IMR-90 (cell line): Measurements from ENCODE around the gene TP63. TPM values are rescaled to one million over a fixed set of nuclear protein-coding genes. Genes with fewer than 3 reads are reported as not detected.

Experiments used
- ATAC-seq: fragments of 200-7000 bp; cut with Tn5 transposase; 2 replicates; pipeline ENCODE4 v1.9.1; 2020; ENCODE audit warnings: low read depth, mild to moderate bottlenecking, moderate library complexity
- BruUV-seq: library from RNA; stranded (reverse); fragments of 400-500 nt; replicated peaks from 2 replicates; lab custom pipeline; 2021; lab: Mats Ljungman, UMichigan
- CTCF ChIA-PET: fragments of 300-600 bp; formaldehyde crosslinking; extraction: SDS; loops from one replicate; lab custom pipeline; 2021; ENCODE audit warnings: antibody characterized with exemption; lab: Yijun Ruan, JAX
- POLR2A ChIA-PET: fragments of 300-600 bp; sonication (Branson Sonifier 250); formaldehyde crosslinking; loops from one replicate; lab custom pipeline; 2022; ENCODE audit warnings: antibody characterized with exemption; ENCODE audit not compliant: unreplicated experiment; lab: Charles Lee
- DNase-seq: peaks from one replicate; pipeline ENCODE4 v3.0.0; 2013
- H2AFZ ChIP-seq: replicated peaks from 2 replicates; pipeline ENCODE3; 2013; ENCODE audit warnings: low read length, mild to moderate bottlenecking; ENCODE audit not compliant: poor library complexity
- H2AK5ac ChIP-seq: 2 replicates; pipeline ENCODE4 v1.6.1; 2013; ENCODE audit warnings: low read depth, low read length, inconsistent platforms
- H2AK9ac ChIP-seq: replicated peaks from 2 replicates; pipeline ENCODE3; 2013; ENCODE audit warnings: mild to moderate bottlenecking, low read depth, low read length, moderate library complexity; ENCODE audit not compliant: poor library complexity
- H2BK120ac ChIP-seq: 2 replicates; pipeline ENCODE4 v1.6.1; 2013; ENCODE audit warnings: low read depth, low read length, inconsistent platforms
- H2BK15ac ChIP-seq: 3 replicates; pipeline ENCODE4 v1.6.1; 2013; ENCODE audit warnings: low read depth, low read length, inconsistent platforms
- H2BK20ac ChIP-seq: 2 replicates; pipeline ENCODE4 v1.6.1; 2013; ENCODE audit warnings: low read depth, mild to moderate bottlenecking, inconsistent platforms, low read length, moderate library complexity
- H2BK5ac ChIP-seq: 2 replicates; pipeline ENCODE4 v1.6.1; 2013; ENCODE audit warnings: mild to moderate bottlenecking, low read depth, low read length, inconsistent platforms; ENCODE audit not compliant: poor library complexity, severe bottlenecking
- H3K14ac ChIP-seq: replicated peaks from 2 replicates; pipeline ENCODE4 v1.6.1; 2013; ENCODE audit warnings: low read depth, low read length, inconsistent platforms
- H3K18ac ChIP-seq: 2 replicates; pipeline ENCODE4 v1.6.1; 2013; ENCODE audit warnings: low read depth, low read length, control low read depth
- H3K23ac ChIP-seq: 2 replicates; pipeline ENCODE4 v1.6.1; 2013; ENCODE audit warnings: low read depth, low read length, inconsistent platforms
- H3K27ac ChIP-seq: 2 replicates; pipeline ENCODE4 v1.5.1; 2013; ENCODE audit warnings: mild to moderate bottlenecking, control low read depth, low read length; ENCODE audit not compliant: insufficient read depth
- H3K27me3 ChIP-seq: 2 replicates; pipeline ENCODE4 v1.6.1; 2013; ENCODE audit warnings: low read length; ENCODE audit not compliant: control insufficient read depth, insufficient read depth
- H3K36me3 ChIP-seq: 2 replicates; pipeline ENCODE4 v1.6.1; 2013; ENCODE audit warnings: low read length, mixed read lengths; ENCODE audit not compliant: control insufficient read depth, insufficient read depth
- H3K4ac ChIP-seq: 2 replicates; pipeline ENCODE4 v1.6.1; 2013; ENCODE audit warnings: low read depth, low read length, inconsistent platforms
- H3K4me1 ChIP-seq: 2 replicates; pipeline ENCODE4 v1.6.1; 2013; ENCODE audit warnings: low read length, mixed read lengths; ENCODE audit not compliant: control insufficient read depth, insufficient read depth
- H3K4me2 ChIP-seq: 2 replicates; pipeline ENCODE4 v1.6.1; 2013; ENCODE audit warnings: low read depth, mild to moderate bottlenecking, control low read depth, low read length, moderate library complexity
- H3K4me3 ChIP-seq: 2 replicates; pipeline ENCODE4 v1.5.1; 2013; ENCODE audit warnings: low read depth, mild to moderate bottlenecking, control low read depth, low read length, moderate library complexity; ENCODE audit not compliant: insufficient read depth
- H3K56ac ChIP-seq: 2 replicates; pipeline ENCODE4 v1.6.1; 2013; ENCODE audit warnings: low read length, inconsistent platforms; ENCODE audit not compliant: insufficient read depth; ENCODE audit errors: extremely low read depth
- H3K79me1 ChIP-seq, 2 experiments: 2 replicates each; pipeline ENCODE4 v1.6.1; 2013; ENCODE audit warnings: low read length in 2 of 2, inconsistent platforms in 1 of 2, low read depth in 1 of 2
- H3K9ac ChIP-seq: 2 replicates; pipeline ENCODE4 v1.6.1; 2013; ENCODE audit warnings: low read depth, low read length, control low read depth
- H3K9me1 ChIP-seq: 2 replicates; pipeline ENCODE4 v1.6.1; 2013; ENCODE audit warnings: low read length, inconsistent platforms; ENCODE audit not compliant: insufficient read depth
- H3K9me3 ChIP-seq: 2 replicates; pipeline ENCODE4 v1.6.1; 2013; ENCODE audit warnings: low read length; ENCODE audit not compliant: control insufficient read depth, insufficient read depth
- H4K20me1 ChIP-seq: 2 replicates; pipeline ENCODE4 v1.6.1; 2013; ENCODE audit warnings: low read length, inconsistent platforms; ENCODE audit not compliant: insufficient read depth
- H4K5ac ChIP-seq: 2 replicates; pipeline ENCODE4 v1.6.1; 2013; ENCODE audit warnings: mild to moderate bottlenecking, low read depth, low read length, control low read depth
- H4K8ac ChIP-seq, 2 experiments: 2 replicates each; pipeline ENCODE4 v1.6.1; 2013; ENCODE audit warnings: low read depth in 2 of 2, low read length in 2 of 2, control low read depth in 1 of 2, inconsistent platforms in 1 of 2
- H4K91ac ChIP-seq: 2 replicates; pipeline ENCODE4 v1.6.1; 2013; ENCODE audit warnings: low read depth, low read length, inconsistent platforms; ENCODE audit not compliant: insufficient read depth
- ELK1 ChIP-seq: fragments of 150-350 bp; IDR thresholded peaks from 2 replicates; pipeline ENCODE4 v1.6.1; 2016; ENCODE audit warnings: low read depth, mild to moderate bottlenecking, low read length, moderate library complexity, borderline replicate concordance
- MAZ ChIP-seq: IDR thresholded peaks from 2 replicates; pipeline ENCODE4 v1.6.1; 2012; ENCODE audit warnings: low read depth, mild to moderate bottlenecking, low read length, improper control_type of control experiment, moderate library complexity, borderline replicate concordance
- NFE2L2 ChIP-seq: fragments of 150-350 bp; IDR thresholded peaks from 2 replicates; pipeline ENCODE4 v1.6.1; 2016; ENCODE audit warnings: low read depth, mild to moderate bottlenecking, low read length
- WGBS, 2 experiments: methylation state at CpG; one replicate each; pipeline versions ENCODE4 v1.1.5 to v1.1.7; 2013; ENCODE audit warnings: missing lambda C conversion rate in 2 of 2; ENCODE audit not compliant: insufficient read length in 1 of 2; ENCODE audit errors: extremely low coverage in 2 of 2; 5-methylcytosine and 5-hydroxymethylcytosine counted together
- dilution Hi-C: fragments of 300-500 bp; cut with HindIII; formaldehyde crosslinking; loops from one replicate; pipeline ENCODE4 v1.14.3; 2018; ENCODE audit warnings: low sequenced_read_pairs; ENCODE audit not compliant: unreplicated experiment
- in situ Hi-C: fragments of 300-500 bp; cut with MboI; formaldehyde crosslinking; loops from 3 replicates; pipeline ENCODE4 v1.14.3; 2019; ENCODE audit warnings: low sequenced_read_pairs, inconsistent platforms, mixed read lengths
- intact Hi-C: fragments of 100-400 bp; cut with micrococcal nuclease; formaldehyde crosslinking; loops from 2 replicates; pipeline ENCODE4 v1.10.0; 2022
- polyA plus RNA-seq, 3 experiments: library from polyadenylated mRNA; depleted of rRNA; stranded (reverse); fragments of >200 nt; gene quantifications; 2 replicates each; pipeline ENCODE4 v1.2.3, GENCODE V29; 2012; ENCODE audit warnings: low replicate concordance in 1 of 3
- total RNA-seq: library from RNA; depleted of rRNA; stranded (reverse); fragments of >200 nt; gene quantifications from 2 replicates; pipeline ENCODE4 v1.2.3, GENCODE V29; 2012

Gene TP63
- total and polyA plus RNA-seq, 2 of the 4 experiments (the other 2 are of a cell fraction): not detected

GRCh38 chr3:189842681-189843602, 211.8 kb downstream of the TP63 start:
- no TSS peak for BruUV-seq
- Histone ChIP-seq H3K9me1 (no peaks in the 10 kb centered on the region; the same call in 1 of the 2 replicates), H3K18ac (no peak overlapping the region), H2AK9ac (no peak overlapping the region), H2BK5ac (no peak overlapping the region), H3K14ac (no peak overlapping the region), H2BK20ac (no peak overlapping the region), H2BK15ac (no peak overlapping the region), H3K9me3 (no peaks in the 10 kb centered on the region), H4K8ac (no peak overlapping the region), H3K27me3 (no peaks in the 10 kb centered on the region; the same call in 1 of the 2 replicates), H2AK5ac (no peak overlapping the region), H3K79me1 (no peaks in the 10 kb centered on the region), H3K4me1 (0 out of 2 replicates have a peak, but pooled peaks cover 1% of the 10 kb centered on the region), H3K36me3 (no peaks in the 10 kb centered on the region), H4K20me1 (no peaks in the 10 kb centered on the region), H3K4ac (no peak overlapping the region), H3K9ac (no peak overlapping the region), H4K91ac (no peak overlapping the region), H3K56ac (no peak overlapping the region), H3K27ac (no peak overlapping the region), H3K4me3 (no peak overlapping the region), H2BK120ac (no peak overlapping the region), H3K4me2 (no peak overlapping the region), H2AFZ (no peak overlapping the region), H3K23ac (no peak overlapping the region), H4K5ac (no peak overlapping the region)
- ChIA-PET CTCF (no interaction called here), POLR2A (no interaction called here)
- intact Hi-C loops: no loop called here
- ATAC-seq (no peak), DNase-seq (no peak)
- in situ Hi-C loops: no loop called here
- 77% methylated on average over 5 of the region's 19 CpGs; no CpG with 5 or more reads in 1 of the 2 experiments for WGBS, 2 experiments
- TF ChIP-seq ELK1 (no peak), MAZ (no peak), NFE2L2 (no peak)
- dilution Hi-C loops: no loop called here
